GM12878 (cell line): ENCODE results near the gene FILIP1L. TPM values are rescaled to one million over a fixed set of nuclear protein-coding genes. Genes with fewer than 3 reads are reported as not detected.

Experiments
- BCL11A ChIP-seq: IDR thresholded peaks from 2 replicates; pipeline ENCODE4 v1.6.1; 2011; ENCODE audit warnings: low read depth, low read length
- EED ChIP-seq: sonication (generic); IDR thresholded peaks from 2 replicates; pipeline ENCODE4 v1.6.1; 2016; ENCODE audit warnings: antibody characterized with exemption, low read depth
- HSF1 ChIP-seq: fragments of 150-350 bp; IDR thresholded peaks from 2 replicates; pipeline ENCODE4 v1.6.1; 2014; ENCODE audit warnings: mild to moderate bottlenecking, low read depth, low read length
- IKZF2 ChIP-seq, 2 experiments: fragments of 450-650 bp; IDR thresholded peaks; 2 replicates each; pipeline ENCODE4 v1.6.1; 2017; ENCODE audit warnings: mild to moderate bottlenecking in 2 of 2, moderate library complexity in 2 of 2
- IRF4 ChIP-seq: IDR thresholded peaks from 2 replicates; pipeline ENCODE4 v1.6.1; 2011; ENCODE audit warnings: low read depth, low read length
- JUNB ChIP-seq: IDR thresholded peaks from 2 replicates; pipeline ENCODE4 v1.6.1; 2016; ENCODE audit warnings: antibody characterized with exemption, mild to moderate bottlenecking
- MXI1 ChIP-seq: fragments of 150-350 bp; IDR thresholded peaks from 2 replicates; pipeline ENCODE4 v1.6.1; 2011; ENCODE audit warnings: low read depth, mild to moderate bottlenecking, inconsistent platforms, low read length, improper control_type of control experiment
- MYC ChIP-seq: IDR thresholded peaks from 2 replicates; pipeline ENCODE4 v1.6.1; 2011; ENCODE audit warnings: mild to moderate bottlenecking, low read length, moderate library complexity, inconsistent platforms; ENCODE audit not compliant: insufficient read depth, insufficient replicate concordance, insufficient read length, severe bottlenecking
- PKNOX1 ChIP-seq: fragments of 450-650 bp; IDR thresholded peaks from 2 replicates; pipeline ENCODE4 v1.6.1; 2016; ENCODE audit warnings: mild to moderate bottlenecking
- SMC3 ChIP-seq: IDR thresholded peaks from 2 replicates; pipeline ENCODE4 v1.6.1; 2011; ENCODE audit warnings: low read length, improper control_type of control experiment, borderline replicate concordance
- SUZ12 ChIP-seq: fragments of 200-600 bp; sonication (generic); IDR thresholded peaks from one replicate; pipeline ENCODE4 v1.6.1; 2018; ENCODE audit warnings: antibody characterized with exemption, mild to moderate bottlenecking; ENCODE audit not compliant: unreplicated experiment
- polyA plus RNA-seq, 11 experiments: library from polyadenylated mRNA; depleted of rRNA in 4 of 11; unstranded in 6 of 11; stranded (reverse) in 5 of 11; fragments of >200 nt; fragmentation: Nextera tagmentation in 4 of 11; fragmentation: Illumina TruSeq in 1 of 11; extraction: Ambion mirVana in 4 of 11; extraction: Trizol in 1 of 11; gene quantifications; 1 replicate in 1 of 11; 2 replicates in 10 of 11; pipeline versions ENCODE4 v1.2.1 to v1.2.3, GENCODE V29; 2011 to 2016; ENCODE audit warnings: inconsistent platforms in 2 of 11, missing spikeins in 2 of 11, low read depth in 1 of 11
- total RNA-seq, 4 experiments: library from RNA; depleted of rRNA in 3 of 4; stranded (reverse); fragments of >200 nt in 3 of 4; fragmentation: Illumina TruSeq in 1 of 4; extraction: Trizol in 1 of 4; gene quantifications; 2 replicates each; pipeline versions ENCODE4 v1.2.1 to v1.2.3, GENCODE V29; 2013 to 2021

The FILIP1L gene
- total and polyA plus RNA-seq, 10 of the 15 experiments (the other 5 are each of a cell fraction or from before 2014, with no cell fraction given) = 0.24 to 6.1 (median 3.5) TPM

GRCh38 chr3:99901200-99901926, 212.9 kb downstream of the FILIP1L start (continued):
- TF ChIP-seq PKNOX1 (0 out of 2 replicates have a peak, but pooled peaks have one; percentile 9), IRF4 (no peak), BCL11A (0 out of 2 replicates have a peak, but pooled peaks have one; percentile 12), MXI1 (no peak), SMC3 (no peak), EED (0 out of 2 replicates have a peak, but pooled peaks have one; percentile 24), IKZF2 (IDR thresholded peaks at IDR 0.05) (peak in 1 of 2 experiments; percentile 31; a peak in 2 of 4 replicates), SUZ12 (no peak), MYC (no peak), HSF1 (no peak), JUNB (peak; percentile 76)
- TF ChIP-seq, all 136 proteins: peak for 9
